Activated CD8-positive, alpha-beta T cell treated with anti-CD3 and anti-CD28 coated beads, Interleukin-2, amount 10 ng/mL, durations not matched to agents 7 days and 5 days (primary cell): ENCODE measurements around the gene KCNH4. TPM values are rescaled to one million over a fixed set of nuclear protein-coding genes. Genes with fewer than 3 reads are reported as not detected.
"Not testable (repeated sequence)": the region's sequence is repeated elsewhere in the genome, so short reads cannot be mapped to it uniquely, and the experiment has no call there.

Experiments used
- ATAC-seq: fragments of 150-1000 bp; cut with Tn5 transposase; one replicate; pipeline ENCODE4 v1.10.0; 2021; ENCODE audit warnings: moderate library complexity
- CTCF ChIA-PET: fragments of 350-600 bp; sonication (Branson Sonifier 250); formaldehyde crosslinking; loops from one replicate; lab custom pipeline; 2021; ENCODE audit warnings: antibody characterized with exemption; lab: Charles Lee
- POLR2A ChIA-PET: fragments of 350-600 bp; sonication (Branson Sonifier 250); formaldehyde crosslinking; loops from one replicate; lab custom pipeline; 2021; ENCODE audit warnings: antibody characterized with exemption; lab: Charles Lee
- DNase-seq: peaks from one replicate; pipeline ENCODE4 v3.0.0-alpha.2; 2020
- H3K27ac Mint-ChIP-seq: one replicate; pipeline ENCODE4 v1.8.0; 2021; ENCODE audit warnings: mild to moderate bottlenecking, mixed read lengths
- H3K27me3 Mint-ChIP-seq: one replicate; pipeline ENCODE4 v1.8.0; 2021; ENCODE audit warnings: low read depth, mixed read lengths
- H3K36me3 Mint-ChIP-seq: one replicate; pipeline ENCODE4 v1.8.0; 2021; ENCODE audit warnings: low read depth, mixed read lengths
- H3K4me1 Mint-ChIP-seq: one replicate; pipeline ENCODE4 v1.8.0; 2021; ENCODE audit warnings: low read depth, mixed read lengths
- H3K4me3 Mint-ChIP-seq: one replicate; pipeline ENCODE4 v1.8.0; 2021; ENCODE audit warnings: mild to moderate bottlenecking, mixed read lengths
- H3K9me3 Mint-ChIP-seq: one replicate; pipeline ENCODE4 v1.8.0; 2022; ENCODE audit warnings: mixed read lengths; ENCODE audit not compliant: insufficient read depth
- total RNA-seq, 2 experiments: library from RNA; stranded (reverse); gene quantifications; one replicate each; pipeline ENCODE4 v1.2.3, GENCODE V29; 2021

Gene KCNH4
- total RNA-seq, 2 experiments from 2014 or later: 0.05 to 0.13 TPM

DNA sequence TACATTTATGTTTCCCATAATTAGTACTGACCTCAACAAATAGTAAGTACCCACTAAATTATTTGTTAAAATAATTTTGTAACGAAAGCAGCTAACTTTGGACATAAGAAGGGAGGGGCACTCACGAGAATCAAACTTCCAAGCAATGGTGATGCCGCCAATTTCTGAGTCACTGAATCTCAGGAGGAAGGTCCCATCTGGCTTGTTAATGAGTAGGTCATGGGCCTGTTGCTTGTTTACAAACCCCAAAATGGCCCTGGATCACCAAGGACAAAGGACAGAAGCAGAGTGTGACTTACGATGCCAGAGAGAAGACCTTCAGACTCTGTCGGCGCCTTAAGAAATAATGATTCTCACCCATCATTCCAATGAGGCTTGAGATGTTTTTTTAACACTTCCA lies 29.1 kb upstream of the KCNH4 start:
- H3K36me3 Mint-ChIP-seq: peaks cover 45% of the 10 kb centered on the region
- ChIA-PET POLR2A (no interaction called here), CTCF (no interaction called here)
- H3K4me3 Mint-ChIP-seq: no peak overlapping the region
- no peak overlapping the region for H3K27ac Mint-ChIP-seq
- DNase-seq (no peak), ATAC-seq (no peak)
- H3K27me3 Mint-ChIP-seq: no peaks in the 10 kb centered on the region
- no peaks in the 10 kb centered on the region for H3K9me3 Mint-ChIP-seq
- no peaks in the 10 kb centered on the region for H3K4me1 Mint-ChIP-seq

- ATAC-seq, CTCF ChIA-PET, H3K27me3 Mint-ChIP-seq, H3K4me1 Mint-ChIP-seq, DNase-seq, H3K4me3 Mint-ChIP-seq, H3K27ac Mint-ChIP-seq, H3K9me3 Mint-ChIP-seq, POLR2A ChIA-PET: not testable (repeated sequence)
- peaks cover 57% of the 10 kb centered on the region for H3K36me3 Mint-ChIP-seq
Measured at GRCh38 chr17:42206153-42206612, 25.2 kb upstream of the KCNH4 start.

GRCh38 chr17:42203354-42203753 lies 22.4 kb upstream of the KCNH4 start:
- Mint-ChIP-seq H3K27me3 (no peaks in the 10 kb centered on the region), H3K27ac (peak overlapping the region; percentile 20), H3K36me3 (peaks cover 48% of the 10 kb centered on the region), H3K4me1 (no peaks in the 10 kb centered on the region), H3K9me3 (no peaks in the 10 kb centered on the region), H3K4me3 (no peak overlapping the region)
- no peak for ATAC-seq
- DNase-seq: no peak
- CTCF ChIA-PET: no interaction called here
- POLR2A ChIA-PET: no interaction called here

DNA sequence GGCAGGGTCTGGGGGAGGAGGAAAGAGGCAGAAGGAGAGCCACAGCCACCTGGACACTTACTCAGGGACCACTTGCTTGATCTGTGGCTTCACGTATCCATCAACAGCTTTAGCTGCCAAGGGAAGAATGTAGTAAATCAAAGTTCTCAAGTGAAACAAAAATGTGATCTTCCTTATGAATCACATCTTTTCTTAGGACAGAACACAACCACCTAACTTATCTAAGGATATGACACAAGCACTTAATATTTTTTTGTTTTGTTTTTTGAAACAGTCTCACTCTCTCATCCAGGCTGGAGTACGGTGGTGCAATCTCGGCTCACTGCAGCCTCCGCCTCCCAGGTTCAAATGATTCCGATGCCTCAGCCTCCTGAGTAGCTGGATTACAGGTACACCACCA lies 21.8 kb upstream of the KCNH4 start:
- no peak overlapping the region for H3K27ac Mint-ChIP-seq
- peaks cover 48% of the 10 kb centered on the region for H3K36me3 Mint-ChIP-seq
- H3K4me1 Mint-ChIP-seq: no peaks in the 10 kb centered on the region
- ATAC-seq (no peak), DNase-seq (no peak)
- ChIA-PET POLR2A (no interaction called here), CTCF (no interaction called here)
- no peaks in the 10 kb centered on the region for H3K9me3 Mint-ChIP-seq
- no peaks in the 10 kb centered on the region for H3K27me3 Mint-ChIP-seq
- H3K4me3 Mint-ChIP-seq: no peak overlapping the region

DNA sequence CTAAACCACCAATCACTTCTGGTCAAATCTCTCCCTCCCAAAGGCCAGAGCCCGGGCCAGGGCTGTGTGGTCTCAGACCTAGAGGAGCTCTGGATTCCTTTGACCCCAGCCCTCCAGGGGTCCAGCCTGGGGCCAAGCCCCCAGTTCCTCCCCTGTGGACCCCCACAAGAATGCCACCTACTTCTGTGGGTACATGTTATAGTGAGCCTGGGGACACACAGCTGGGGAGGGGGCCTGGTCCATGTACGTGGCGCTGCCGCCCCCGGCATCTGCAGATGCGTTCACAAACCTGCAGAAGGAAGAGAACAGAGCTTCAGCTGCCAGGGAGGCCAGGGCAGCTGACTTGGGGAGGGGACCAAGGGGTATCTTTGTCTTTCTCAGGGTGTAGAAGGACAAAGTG lies 21.2 kb upstream of the KCNH4 start:
- ATAC-seq (no peak), DNase-seq (no peak)
- Mint-ChIP-seq H3K27ac (no peak overlapping the region), H3K4me3 (no peak overlapping the region), H3K27me3 (no peaks in the 10 kb centered on the region), H3K9me3 (no peaks in the 10 kb centered on the region), H3K36me3 (peaks cover 43% of the 10 kb centered on the region), H3K4me1 (no peaks in the 10 kb centered on the region)
- ChIA-PET CTCF (interaction anchor here (1.1 kb wide), 1 partner anchor 39 kb away, joined by 3 read pairs; no protein-coding TSS in a partner anchor), POLR2A (interaction anchor here (0.9 kb wide), 1 partner anchor 17 kb away, joined by 3 read pairs; the partner anchor contains the start of gene HCRT)

GRCh38 chr17:42201458-42201772 lies 20.5 kb upstream of the KCNH4 start:
- POLR2A ChIA-PET: interaction anchor here (0.9 kb wide), 1 partner anchor 16 kb away, joined by 3 read pairs; the partner anchor contains the start of gene HCRT
- DNase-seq (no peak), ATAC-seq (no peak)
- Mint-ChIP-seq H3K9me3 (no peaks in the 10 kb centered on the region), H3K27me3 (no peaks in the 10 kb centered on the region), H3K36me3 (peaks cover 42% of the 10 kb centered on the region), H3K4me3 (no peak overlapping the region), H3K4me1 (no peaks in the 10 kb centered on the region), H3K27ac (peak overlapping the region; percentile 0)
- CTCF ChIA-PET: interaction anchor here (1.1 kb wide), 1 partner anchor 38 kb away, joined by 3 read pairs; no protein-coding TSS in a partner anchor

- peak overlapping the region; percentile 43 for H3K27ac Mint-ChIP-seq
- H3K27me3 Mint-ChIP-seq: no peaks in the 10 kb centered on the region
- ChIA-PET CTCF (interaction anchor here (1.1 kb wide), 2 partner anchors 21 to 38 kb away, joined by 3 to 6 read pairs; no protein-coding TSS in a partner anchor), POLR2A (interaction anchor here (0.8 kb wide), 2 partner anchors 16 to 87 kb away, joined by 3 to 5 read pairs; partner anchors contain the start of genes HCRT and STAT5A)
- no peaks in the 10 kb centered on the region for H3K4me1 Mint-ChIP-seq
- peaks cover 38% of the 10 kb centered on the region for H3K36me3 Mint-ChIP-seq
- no peak overlapping the region for H3K4me3 Mint-ChIP-seq
- no peaks in the 10 kb centered on the region for H3K9me3 Mint-ChIP-seq
- DNase-seq (no peak), ATAC-seq (no peak)
Measured at GRCh38 chr17:42200706-42201457, 19.9 kb upstream of the KCNH4 start.

GRCh38 chr17:42199416-42200011 lies 18.6 kb upstream of the KCNH4 start:
- Mint-ChIP-seq H3K9me3 (no peaks in the 10 kb centered on the region), H3K4me1 (peaks cover under 1% of the 10 kb centered on the region), H3K27ac (no peak overlapping the region), H3K36me3 (peaks cover 30% of the 10 kb centered on the region), H3K27me3 (no peaks in the 10 kb centered on the region), H3K4me3 (no peak overlapping the region)
- ChIA-PET POLR2A (no interaction called here), CTCF (interaction anchor here (1.2 to 6.5 kb wide), 2 partner anchors 17 to 23 kb away, joined by 4 to 72 read pairs; partner anchors contain the start of genes HCRT and KCNH4)
- ATAC-seq: no peak
- no peak for DNase-seq

- DNase-seq: no peak
- Mint-ChIP-seq H3K36me3 (peaks cover 25% of the 10 kb centered on the region), H3K27me3 (no peaks in the 10 kb centered on the region), H3K4me3 (no peak overlapping the region), H3K9me3 (no peaks in the 10 kb centered on the region), H3K4me1 (peaks cover 5% of the 10 kb centered on the region), H3K27ac (no peak overlapping the region)
- ChIA-PET CTCF (interaction anchor here (1.2 to 6.5 kb wide), 3 partner anchors 16 to 25 kb away, joined by 3 to 72 read pairs (median 4); partner anchors contain the start of genes HCRT and KCNH4), POLR2A (interaction anchor here (0.7 kb wide), 1 partner anchor 382 kb away, joined by 3 read pairs; no protein-coding TSS in a partner anchor)
- no peak for ATAC-seq
Measured at GRCh38 chr17:42198897-42199296, 18.0 kb upstream of the KCNH4 start.

GRCh38 chr17:42197564-42198156 lies 16.7 kb upstream of the KCNH4 start:
- POLR2A ChIA-PET: no interaction called here
- CTCF ChIA-PET: interaction anchor here (1.0 to 6.5 kb wide), 3 partner anchors 15 to 26 kb away, joined by 3 to 72 read pairs (median 3); partner anchors contain the start of genes HCRT and KCNH4
- H3K4me3 Mint-ChIP-seq: no peak overlapping the region
- H3K27ac Mint-ChIP-seq: no peak overlapping the region
- no peaks in the 10 kb centered on the region for H3K9me3 Mint-ChIP-seq
- no peaks in the 10 kb centered on the region for H3K27me3 Mint-ChIP-seq
- no peak for DNase-seq
- no peak for ATAC-seq
- peaks cover 16% of the 10 kb centered on the region for H3K36me3 Mint-ChIP-seq
- peaks cover 17% of the 10 kb centered on the region for H3K4me1 Mint-ChIP-seq
